NCI-H146 treated with DMSO at 0.1 percent for 48 hours (cell line): ENCODE measurements around the gene CNKSR1.

ENCODE experiments used
- DNase-seq: peaks from one replicate; lab custom pipeline; 2025; ENCODE audit not compliant: unreplicated experiment; lab: John Stamatoyannopoulos, UW

Gene CNKSR1, protein sequence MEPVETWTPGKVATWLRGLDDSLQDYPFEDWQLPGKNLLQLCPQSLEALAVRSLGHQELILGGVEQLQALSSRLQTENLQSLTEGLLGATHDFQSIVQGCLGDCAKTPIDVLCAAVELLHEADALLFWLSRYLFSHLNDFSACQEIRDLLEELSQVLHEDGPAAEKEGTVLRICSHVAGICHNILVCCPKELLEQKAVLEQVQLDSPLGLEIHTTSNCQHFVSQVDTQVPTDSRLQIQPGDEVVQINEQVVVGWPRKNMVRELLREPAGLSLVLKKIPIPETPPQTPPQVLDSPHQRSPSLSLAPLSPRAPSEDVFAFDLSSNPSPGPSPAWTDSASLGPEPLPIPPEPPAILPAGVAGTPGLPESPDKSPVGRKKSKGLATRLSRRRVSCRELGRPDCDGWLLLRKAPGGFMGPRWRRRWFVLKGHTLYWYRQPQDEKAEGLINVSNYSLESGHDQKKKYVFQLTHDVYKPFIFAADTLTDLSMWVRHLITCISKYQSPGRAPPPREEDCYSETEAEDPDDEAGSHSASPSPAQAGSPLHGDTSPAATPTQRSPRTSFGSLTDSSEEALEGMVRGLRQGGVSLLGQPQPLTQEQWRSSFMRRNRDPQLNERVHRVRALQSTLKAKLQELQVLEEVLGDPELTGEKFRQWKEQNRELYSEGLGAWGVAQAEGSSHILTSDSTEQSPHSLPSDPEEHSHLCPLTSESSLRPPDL

DNA sequence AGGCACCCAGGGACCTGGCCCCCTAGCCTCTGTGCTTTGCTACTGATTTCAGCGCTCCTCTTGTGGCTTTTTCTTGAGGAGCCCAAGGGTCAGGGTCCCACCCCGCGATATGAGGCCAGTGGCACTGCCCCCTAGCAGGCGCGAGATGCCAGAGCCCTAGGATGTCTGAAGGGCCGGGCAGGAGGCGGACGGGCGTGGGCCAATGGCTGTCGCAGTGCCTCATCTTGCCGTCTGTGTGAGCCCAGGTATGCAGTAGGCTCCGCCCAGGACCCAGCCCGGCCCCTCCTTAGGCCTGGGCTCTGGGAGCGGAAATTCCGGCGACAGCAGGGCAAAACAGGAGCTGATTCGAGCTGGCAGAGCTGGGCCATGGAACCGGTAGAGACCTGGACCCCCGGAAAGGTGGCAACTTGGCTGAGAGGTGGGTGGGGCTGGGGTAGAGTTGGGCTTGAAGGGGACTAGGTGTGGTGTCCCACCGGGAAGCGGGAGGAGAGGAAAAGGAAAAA is at the start of gene CNKSR1:
Gene CNKSR1 (plus strand): TSS at position 310 of the 503 bp plus-strand sequence. CDS start 57 bp downstream, at position 367.
- DNase-seq: peak; percentile 38

DNA sequence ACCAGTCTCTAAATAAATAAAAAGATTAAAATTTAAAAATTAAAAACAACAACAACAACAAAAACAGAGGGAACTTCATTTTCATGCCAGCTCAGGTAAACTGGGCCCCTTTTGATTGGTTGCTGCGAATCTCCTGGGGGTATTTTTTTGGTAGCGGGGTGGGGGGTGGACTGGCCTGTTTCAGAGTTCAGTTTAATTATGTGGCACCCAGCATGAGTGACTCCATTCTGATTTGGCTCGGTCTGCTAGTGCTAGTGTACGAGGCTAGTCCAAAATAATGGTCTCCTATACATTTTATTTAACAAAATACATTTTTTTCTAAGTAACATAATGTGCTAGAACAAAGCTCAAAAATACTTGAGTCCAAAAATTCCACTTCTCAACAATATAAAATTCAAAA is 47.5 kb upstream of the CNKSR1 start:
- DNase-seq: no peak

DNA sequence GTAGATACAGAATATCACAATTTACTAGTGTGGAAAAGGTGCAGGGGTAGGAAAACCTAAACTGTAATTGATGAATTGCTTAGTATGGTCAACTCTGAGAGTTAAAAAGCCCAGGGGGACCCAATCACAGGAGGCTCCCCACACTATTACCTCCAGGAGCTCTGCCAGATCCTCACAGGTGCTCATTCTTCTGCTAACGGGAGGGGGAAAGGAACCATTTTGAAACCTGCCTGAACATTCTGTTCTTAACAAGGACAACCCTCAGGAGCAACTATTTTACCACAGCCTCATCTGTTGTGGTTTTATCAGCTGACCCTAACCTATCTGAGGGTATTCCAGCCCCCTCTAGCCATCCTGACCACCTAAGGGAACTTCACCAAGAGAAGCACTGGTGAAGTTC is 46.6 kb upstream of the CNKSR1 start:
- no peak for DNase-seq

DNA sequence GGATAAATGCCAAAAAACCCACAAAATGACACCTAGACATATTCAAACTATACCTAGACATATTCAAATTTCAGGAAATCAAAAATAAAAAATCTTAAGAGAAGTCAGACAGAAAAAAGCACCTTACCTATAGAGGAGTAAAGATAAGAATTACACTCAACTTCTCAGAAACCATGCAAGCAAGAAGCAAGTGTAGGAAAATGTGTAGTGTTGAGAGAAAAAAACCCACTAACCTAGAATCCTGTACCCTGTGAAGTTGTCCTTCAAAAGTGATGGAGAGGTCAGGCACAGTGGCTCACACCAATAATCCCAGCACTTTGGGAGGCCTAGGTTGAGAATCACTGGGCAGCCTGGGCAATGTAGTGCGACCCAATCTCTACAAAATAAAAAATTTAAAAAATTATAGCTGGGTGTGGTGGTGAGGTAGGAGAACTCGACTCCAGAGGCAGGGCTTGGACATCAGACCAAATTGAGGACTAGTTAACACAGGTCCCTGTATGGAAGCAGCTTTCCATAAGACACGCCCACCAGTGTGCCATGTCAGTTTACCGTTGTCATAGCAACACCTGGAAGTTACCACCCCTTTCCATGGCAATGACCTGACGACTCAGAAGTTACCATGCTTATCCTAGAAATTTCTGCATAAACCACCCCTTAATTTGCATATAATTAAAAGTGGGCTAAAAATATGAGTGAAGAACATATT is 45.0 kb upstream of the CNKSR1 start:
- DNase-seq: no peak

DNA sequence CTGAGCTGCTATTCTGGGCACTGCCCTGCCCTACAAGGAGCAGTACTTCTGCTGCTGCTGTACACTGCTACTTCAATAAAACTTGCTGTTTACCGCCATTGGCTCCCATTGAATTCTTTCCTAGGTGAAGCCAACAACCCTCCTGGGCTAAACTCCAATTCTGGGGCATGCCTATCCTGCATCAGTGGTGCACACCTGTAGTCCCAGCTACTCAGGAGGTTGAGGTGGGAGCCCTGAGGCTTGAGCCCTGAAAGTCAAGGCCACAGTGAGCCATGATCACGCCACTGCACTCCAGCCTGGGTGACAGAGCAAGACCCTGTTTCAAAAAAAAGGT is 44.5 kb upstream of the CNKSR1 start:
- DNase-seq: no peak

DNA sequence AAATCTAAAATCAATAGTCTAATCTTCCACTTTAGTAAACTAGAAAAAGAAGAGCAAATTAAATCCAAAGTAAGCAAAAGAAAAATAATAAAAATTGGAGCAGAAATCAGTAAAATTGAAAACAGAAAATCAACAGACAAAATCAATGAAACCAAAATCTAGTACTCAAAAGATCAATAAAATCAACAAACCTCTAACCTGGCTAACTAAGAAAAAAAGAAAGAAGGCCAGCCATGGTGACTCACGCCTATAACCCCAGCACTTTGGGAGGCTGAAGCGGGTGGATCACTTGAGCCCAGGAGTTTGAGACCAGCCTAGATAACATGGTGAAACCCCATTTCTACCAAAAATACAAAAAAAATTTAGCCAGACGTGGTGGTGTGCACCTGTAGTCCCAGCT is 42.8 kb upstream of the CNKSR1 start:
- no peak for DNase-seq

DNA sequence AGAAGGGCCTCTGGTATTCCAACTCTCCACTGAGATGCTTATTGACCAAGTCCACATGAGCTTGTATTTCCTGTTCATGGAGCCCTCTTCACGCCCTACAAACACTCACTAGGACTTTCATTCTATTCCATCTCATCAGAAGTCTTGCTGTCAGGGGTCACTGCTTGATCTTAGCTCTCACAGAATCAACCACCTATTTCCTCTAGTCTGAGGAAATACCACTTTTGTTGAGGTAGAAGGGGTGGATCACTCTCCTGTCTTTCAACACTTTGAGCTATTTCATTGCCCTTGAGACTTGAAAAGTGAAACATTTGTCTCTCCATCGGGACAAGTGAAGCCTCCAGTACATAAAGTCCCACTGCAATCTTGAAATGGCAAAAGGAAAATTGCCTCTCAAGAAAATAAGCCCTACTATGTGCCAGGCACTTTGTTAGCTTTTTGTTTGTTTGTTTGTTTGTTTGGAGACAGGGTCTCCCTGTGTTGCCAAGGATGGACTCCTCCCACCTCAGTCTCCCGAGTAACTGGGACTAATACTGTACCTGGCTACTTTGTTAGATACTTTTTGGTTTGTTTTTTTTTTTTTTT is 38.2 kb upstream of the CNKSR1 start:
- DNase-seq: no peak

DNA sequence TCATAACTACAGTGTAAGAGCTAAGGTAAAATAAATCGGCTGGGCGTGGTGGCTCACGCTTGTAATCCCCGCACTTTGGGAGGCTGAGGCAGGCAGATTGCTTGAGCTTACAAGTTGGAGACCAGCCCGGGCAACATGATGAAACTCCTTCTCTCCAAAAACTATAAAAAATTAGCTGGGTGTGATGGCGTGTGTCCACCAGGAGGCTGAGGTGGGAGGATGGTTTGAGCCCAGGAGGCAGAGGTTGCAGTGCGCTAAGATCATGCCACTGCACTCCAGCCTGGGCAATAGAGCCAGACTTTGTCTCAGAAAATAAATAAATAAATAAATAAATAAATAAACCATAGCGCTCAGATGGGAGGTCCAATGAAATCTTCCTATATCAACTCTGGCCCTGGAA is 35.1 kb upstream of the CNKSR1 start:
- DNase-seq: no peak

DNA sequence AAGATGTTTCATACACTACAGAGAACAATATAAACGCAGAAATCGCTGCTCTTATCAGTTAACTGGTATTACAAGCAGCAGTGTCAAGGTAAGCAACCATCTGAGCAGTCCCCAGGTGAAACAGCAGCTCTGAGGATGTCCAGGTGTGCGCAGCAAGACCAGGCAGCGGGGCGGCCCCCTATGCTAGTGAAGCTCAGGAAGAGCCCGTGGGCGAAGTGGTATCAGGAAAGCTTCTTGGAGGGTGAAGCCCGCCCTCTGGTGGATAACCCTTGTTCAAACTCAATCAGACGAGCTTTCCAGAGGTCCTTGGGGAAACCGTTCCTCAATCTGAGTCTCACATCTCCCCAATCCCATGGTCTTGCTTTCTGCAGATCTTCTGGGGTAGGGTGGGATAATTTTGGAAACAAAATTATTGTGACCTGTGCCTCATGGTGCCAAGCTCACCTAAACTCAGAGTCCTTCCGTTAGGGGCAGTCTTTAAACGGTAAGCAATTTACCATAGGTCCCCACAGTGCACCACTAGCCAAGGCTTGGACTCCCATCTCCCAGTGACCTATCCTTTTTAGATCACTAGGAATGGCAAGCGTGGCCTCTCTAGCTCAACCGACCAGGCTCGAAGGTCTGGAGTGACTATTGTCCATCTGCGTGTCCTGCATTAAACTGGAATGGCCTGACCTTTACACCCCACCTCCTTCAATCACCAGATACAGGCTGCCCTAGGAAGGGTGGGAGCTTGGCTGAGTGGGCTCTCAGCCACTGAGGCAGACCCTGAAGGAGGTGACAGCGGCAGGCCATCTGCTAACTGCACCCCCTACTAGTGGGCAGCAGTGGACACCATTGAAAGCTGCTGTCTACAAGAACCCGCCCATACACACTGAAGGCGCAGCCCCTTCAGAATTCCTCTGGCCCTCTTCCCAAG is 32.0 kb upstream of the CNKSR1 start:
- DNase-seq: peak; percentile 75

DNA sequence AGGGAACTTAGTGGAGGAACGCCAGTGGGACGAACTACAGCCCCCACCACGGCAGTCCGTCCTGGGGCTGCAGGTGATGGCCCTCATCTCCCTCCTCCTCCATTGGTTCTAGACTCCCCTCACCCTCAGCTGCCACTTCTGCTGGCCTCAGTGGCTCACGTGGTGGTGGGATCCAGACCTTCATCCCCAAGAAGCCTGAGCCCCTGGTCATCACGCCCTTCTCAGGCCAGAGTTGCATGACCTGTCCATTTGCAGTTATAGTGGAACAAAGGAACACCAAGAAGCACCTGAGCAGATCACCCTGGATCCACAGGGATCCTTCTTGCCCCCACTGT is 31.4 kb upstream of the CNKSR1 start:
- DNase-seq: no peak

DNA sequence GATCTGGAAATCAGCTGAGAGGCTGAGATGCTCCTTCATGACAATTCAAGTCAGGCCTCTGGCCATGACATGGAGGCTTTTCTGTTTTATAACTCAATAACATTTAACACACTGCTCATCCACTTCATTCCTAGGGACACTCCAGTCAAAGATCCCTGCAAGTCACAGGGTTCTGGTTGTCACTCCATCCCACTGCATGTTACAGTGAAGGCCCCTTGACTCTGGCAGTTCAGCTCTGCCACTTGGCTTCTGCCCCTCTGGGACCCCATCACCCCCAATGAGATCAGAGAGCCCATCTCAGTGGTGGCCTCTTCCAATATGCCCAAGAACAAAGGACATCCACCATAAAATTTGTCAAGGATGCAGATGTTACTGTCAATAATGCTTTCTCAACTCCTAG is 28.4 kb upstream of the CNKSR1 start:
- no peak for DNase-seq

DNA sequence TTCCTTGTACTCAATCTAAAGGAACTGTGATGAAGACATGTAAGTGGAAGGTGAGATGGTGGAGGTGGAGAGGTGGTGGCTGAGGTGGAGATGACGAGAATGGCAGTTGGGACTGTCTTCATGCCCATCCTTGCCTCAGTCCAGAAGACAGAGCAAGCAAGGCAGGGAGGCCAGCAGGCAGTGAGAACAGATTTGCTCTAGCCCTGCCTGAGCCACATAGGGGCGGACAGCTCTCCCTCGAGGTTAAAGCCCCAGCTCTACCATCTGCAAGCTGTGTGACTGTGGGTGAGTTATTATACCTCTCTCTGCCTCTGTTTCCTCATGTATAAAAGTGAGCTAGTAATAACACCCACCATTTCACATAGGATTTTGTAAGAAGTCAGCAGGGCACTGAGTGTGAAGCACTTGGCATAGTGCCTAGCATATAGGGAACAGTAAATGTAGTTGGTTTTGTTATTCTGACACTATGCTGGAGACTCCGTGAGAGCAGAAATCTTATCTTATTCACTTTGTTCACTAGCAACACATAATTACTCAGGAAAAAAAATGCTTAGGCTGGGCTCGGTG is 23.2 kb upstream of the CNKSR1 start:
- DNase-seq: no peak

DNA sequence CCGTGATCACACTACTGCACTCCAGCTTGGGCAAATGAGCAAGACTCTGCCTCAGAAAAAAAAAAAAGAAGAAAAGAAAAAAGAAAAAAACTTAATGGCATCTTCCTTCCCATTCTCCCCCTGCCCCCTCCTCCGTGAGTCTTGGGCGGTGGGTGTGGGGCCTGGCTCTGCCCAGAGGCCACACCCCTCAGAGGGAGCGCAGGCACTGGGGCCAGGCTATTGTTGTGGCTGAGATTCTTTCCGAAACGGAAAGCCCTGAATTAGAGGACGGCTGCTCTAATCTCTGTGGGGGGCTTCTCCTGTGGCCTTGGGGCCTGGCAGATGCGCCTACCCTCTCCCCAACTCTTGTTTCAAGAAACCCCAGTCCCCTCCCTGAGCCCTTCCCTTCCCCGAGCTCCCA is 22.5 kb upstream of the CNKSR1 start:
- DNase-seq: no peak

DNA sequence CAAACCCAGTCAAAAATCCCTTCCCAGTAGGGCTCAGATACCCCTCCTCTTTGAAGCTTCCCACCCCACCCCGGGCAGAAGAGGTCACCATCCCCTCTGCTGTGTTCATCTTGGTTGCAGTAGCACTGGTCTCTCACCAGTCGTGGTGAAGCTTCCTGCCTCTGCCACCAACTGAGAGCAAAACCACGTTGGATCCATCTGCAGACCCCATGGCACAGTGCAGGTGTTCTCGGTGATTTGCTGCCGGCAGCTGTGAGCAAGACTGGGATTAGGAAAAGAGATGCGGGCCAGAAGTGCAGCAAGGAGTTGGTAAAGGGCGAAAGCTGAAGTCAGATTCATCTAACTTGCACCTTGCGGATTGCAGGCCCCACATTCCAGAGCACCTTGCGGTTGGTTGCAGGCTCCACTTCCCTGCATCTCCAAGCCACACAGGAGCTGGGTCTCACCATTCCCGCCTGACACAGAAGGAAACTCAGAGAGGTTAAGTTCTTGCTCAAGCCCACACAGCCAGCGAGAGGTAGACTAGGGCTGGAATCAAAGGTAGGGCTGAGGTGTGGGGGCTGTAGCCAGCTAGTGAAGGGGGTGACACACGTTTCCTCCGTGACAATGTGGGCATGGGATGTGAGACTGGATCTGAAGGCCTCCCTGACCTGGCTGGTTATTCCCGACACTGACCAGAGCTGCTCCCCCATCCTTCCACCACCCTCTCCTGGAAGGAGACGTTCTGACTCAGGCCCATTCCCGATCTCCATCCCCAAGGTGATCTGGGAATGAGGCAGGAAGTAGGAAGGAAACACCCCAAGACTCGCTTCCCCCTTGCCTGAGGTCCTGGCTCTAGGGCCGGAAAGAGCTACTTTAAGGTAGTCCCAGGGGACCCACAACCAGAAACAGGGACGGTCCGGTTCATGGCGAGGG is 21.7 kb upstream of the CNKSR1 start:
- no peak for DNase-seq

DNA sequence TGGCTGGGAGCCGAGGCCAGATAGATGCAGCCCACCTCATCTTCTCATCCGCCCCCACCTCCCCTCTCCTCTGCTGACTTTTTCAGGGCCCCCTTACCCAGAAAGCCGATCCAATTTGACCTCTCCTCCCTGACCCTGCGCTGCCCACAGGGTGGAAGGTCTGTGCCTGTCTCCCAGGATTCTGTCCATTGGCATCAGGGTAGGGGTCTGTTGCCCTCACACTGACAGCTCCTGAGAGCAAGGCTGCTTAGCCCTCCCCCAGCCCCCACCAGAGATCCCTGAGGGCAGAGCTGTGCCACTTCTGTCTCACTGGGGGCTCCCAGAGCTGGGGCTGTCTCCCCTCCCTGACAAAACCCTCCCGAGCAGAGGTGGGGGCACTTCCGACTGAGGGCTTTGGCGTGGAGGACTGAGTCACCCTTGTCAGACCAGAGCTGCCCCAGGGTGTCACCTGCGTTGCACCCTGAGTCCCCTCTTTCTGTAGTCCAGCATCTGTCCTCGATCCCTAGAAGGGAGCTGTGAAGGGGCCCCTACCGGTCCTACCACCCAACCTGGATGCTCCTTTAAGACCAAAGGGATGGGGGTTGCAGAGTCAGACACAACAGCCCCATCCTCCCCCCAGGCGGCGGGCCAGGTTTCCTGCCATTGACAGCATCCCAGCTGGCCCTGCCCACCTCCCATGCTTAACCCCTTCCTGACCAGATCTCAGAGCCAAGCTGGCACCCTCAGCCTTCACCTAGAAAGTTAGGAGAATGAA is 20.8 kb upstream of the CNKSR1 start:
- DNase-seq: no peak

DNA sequence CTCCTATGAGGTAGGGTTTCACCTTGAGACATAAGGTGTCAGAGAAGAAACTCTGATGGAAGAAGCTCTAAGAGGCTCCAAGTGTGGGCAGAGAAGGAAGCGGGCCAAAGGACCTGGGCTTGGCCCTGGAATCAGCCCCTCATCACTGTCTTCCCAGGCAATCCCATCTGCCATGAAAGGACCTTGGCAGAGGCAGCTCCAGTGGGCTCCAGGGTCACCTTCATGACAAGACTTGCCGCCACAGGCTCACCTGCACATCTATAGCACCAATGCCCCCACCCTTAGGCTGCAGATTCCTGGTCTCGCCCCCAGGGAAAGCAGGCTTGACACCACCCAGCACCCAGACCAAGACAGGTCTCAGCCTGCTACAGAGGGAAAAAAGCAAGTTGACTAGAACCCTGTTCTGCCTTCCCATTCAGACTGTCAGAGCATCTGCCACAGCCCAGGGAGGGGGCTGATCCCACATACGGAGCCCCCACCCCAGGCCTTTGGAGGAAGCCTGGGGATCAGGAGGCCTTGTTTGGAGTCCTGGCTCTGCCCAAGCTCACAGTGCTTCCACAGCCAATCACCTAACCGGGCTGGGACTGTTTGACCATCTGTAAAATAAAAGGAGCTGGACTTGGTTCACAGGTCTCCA is 18.9 kb upstream of the CNKSR1 start:
- no peak for DNase-seq

DNA sequence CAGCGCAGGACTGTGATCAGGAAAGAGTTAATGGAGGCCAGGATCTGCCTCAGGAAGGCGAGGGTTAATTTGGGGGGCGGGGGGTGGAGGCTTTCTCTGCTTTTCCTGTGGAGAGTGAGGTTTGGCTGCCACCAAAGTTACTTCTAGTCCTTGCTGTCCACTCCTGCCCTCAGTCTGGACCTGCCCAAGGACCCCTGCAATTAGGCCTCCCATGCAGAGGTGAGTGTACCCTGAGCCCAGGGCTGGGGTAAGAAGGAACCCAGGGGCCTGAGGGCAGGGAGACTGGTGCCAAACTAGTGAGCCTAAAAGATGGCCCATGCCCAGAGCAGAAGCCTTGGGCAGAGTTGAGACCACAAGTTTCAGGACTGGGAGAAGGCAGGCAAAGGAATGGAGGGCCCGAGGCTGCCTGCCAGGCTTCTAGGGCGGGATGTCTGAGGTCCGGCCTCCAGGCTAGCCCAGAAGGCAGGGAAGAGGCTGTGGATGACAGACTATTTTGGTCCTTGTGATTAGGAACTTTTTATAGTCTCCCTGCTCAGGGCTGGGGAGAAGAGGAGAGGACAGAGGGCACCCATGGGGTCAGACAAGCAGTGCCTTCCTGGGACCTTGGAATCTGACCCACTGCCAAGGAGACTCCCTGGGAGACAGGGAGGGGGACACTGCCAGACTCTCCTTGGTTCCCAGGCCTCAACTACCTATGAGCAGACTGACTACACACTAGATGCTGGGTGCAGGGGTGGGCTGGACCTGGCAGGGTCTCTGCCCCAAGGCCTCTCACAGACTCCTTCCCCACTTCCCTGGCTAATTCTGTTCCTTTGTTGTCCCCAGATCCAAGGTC is 18.2 kb upstream of the CNKSR1 start, which contains the start of gene FAM110D:
Gene FAM110D (plus strand): TSS at position 172 of the 835 bp plus-strand sequence. CDS start 2,213 bp downstream, outside the sequence.
- DNase-seq: no peak
